Hepatocyte (in vitro differentiated cells): ENCODE results near the gene NPY2R. TPM values are rescaled to one million over a fixed set of nuclear protein-coding genes. Genes with fewer than 3 reads are reported as not detected.

ENCODE experiments used
- DNase-seq: peaks from one replicate; pipeline ENCODE4 v3.0.0-alpha.2; 2016; ENCODE audit warnings: low spot score
- H2AFZ ChIP-seq: fragments of 200-600 bp; sonication (generic); 2 replicates; pipeline ENCODE4 v1.6.0; 2016; ENCODE audit warnings: antibody characterized with exemption, mild to moderate bottlenecking
- H3K27ac ChIP-seq: fragments of 200-600 bp; sonication (generic); 2 replicates; pipeline ENCODE4 v1.5.1; 2016; ENCODE audit warnings: mild to moderate bottlenecking
- H3K27me3 ChIP-seq: fragments of 200-600 bp; sonication (generic); 2 replicates; pipeline ENCODE4 v1.6.1; 2016
- H3K36me3 ChIP-seq: fragments of 200-600 bp; sonication (generic); replicated peaks from 2 replicates; pipeline ENCODE4 v1.5.1; 2016; ENCODE audit warnings: low read depth; ENCODE audit not compliant: insufficient read depth
- H3K4me1 ChIP-seq: fragments of 200-600 bp; sonication (generic); 2 replicates; pipeline ENCODE4 v1.5.1; 2016; ENCODE audit warnings: mild to moderate bottlenecking, moderate library complexity; ENCODE audit not compliant: insufficient read depth
- H3K4me2 ChIP-seq: fragments of 200-600 bp; sonication (generic); 2 replicates; pipeline ENCODE4 v1.6.0; 2016
- H3K4me3 ChIP-seq: fragments of 200-600 bp; sonication (generic); 2 replicates; pipeline ENCODE4 v1.5.1; 2016; ENCODE audit warnings: mild to moderate bottlenecking
- H3K79me2 ChIP-seq: fragments of 200-600 bp; sonication (generic); 2 replicates; pipeline ENCODE4 v1.6.0; 2017; ENCODE audit warnings: mild to moderate bottlenecking
- H3K9me2 ChIP-seq: fragments of 200-600 bp; sonication (generic); replicated peaks from 2 replicates; pipeline ENCODE4 v1.6.0; 2017; ENCODE audit warnings: mild to moderate bottlenecking; ENCODE audit not compliant: insufficient read depth
- H3K9me3 ChIP-seq: fragments of 200-600 bp; sonication (generic); 2 replicates; pipeline ENCODE4 v1.5.1; 2016; ENCODE audit warnings: low read depth, mild to moderate bottlenecking
- H4K20me1 ChIP-seq: fragments of 200-600 bp; sonication (generic); 2 replicates; pipeline ENCODE4 v1.6.0; 2016; ENCODE audit warnings: mild to moderate bottlenecking; ENCODE audit not compliant: insufficient read depth, poor library complexity, severe bottlenecking
- CTCF ChIP-seq: fragments of 200-600 bp; sonication (generic); IDR thresholded peaks from 2 replicates; pipeline ENCODE4 v1.5.1; 2016; ENCODE audit warnings: antibody characterized with exemption, mild to moderate bottlenecking; ENCODE audit not compliant: poor library complexity
- EZH2 ChIP-seq: fragments of 200-600 bp; sonication (generic); IDR thresholded peaks from 2 replicates; pipeline ENCODE4 v1.6.1; 2016; ENCODE audit warnings: antibody characterized with exemption, mild to moderate bottlenecking, borderline replicate concordance
- EZH2phosphoT487 ChIP-seq: fragments of 200-600 bp; sonication (generic); IDR thresholded peaks from one replicate; pipeline ENCODE4 v1.6.1; 2018; ENCODE audit warnings: antibody characterized with exemption, mild to moderate bottlenecking, low read depth, moderate library complexity; ENCODE audit not compliant: unreplicated experiment, severe bottlenecking
- WGBS: methylation state at CpG from one replicate; pipeline ENCODE4 v1.1.6; 2016; ENCODE audit warnings: low lambda C conversion rate; ENCODE audit errors: missing lambda C conversion rate; 5-methylcytosine and 5-hydroxymethylcytosine counted together
- polyA plus RNA-seq: library from polyadenylated mRNA; unstranded; fragments of >200 nt; fragmentation: Nextera tagmentation; extraction: Ambion mirVana; gene quantifications from 2 replicates; pipeline ENCODE4 v1.2.1, GENCODE V29; 2016
- total RNA-seq: library from RNA; depleted of rRNA; stranded (reverse); fragments of >200 nt; gene quantifications from 2 replicates; pipeline ENCODE4 v1.2.3, GENCODE V29; 2014

The NPY2R gene
- total and polyA plus RNA-seq, 2 experiments from 2014 or later = 1.1 to 1.9 TPM

- TF ChIP-seq EZH2phosphoT487 = no peak
- TF ChIP-seq EZH2 = no peak
- TF ChIP-seq CTCF = no peak
- Histone ChIP-seq H4K20me1 (no peaks in the 10 kb centered on the region), H3K79me2 (no peaks in the 10 kb centered on the region), H3K27me3 (no peaks in the 10 kb centered on the region), H3K4me2 (no peak overlapping the region), H3K4me3 (no peak overlapping the region), H2AFZ (no peak overlapping the region), H3K36me3 (no peaks in the 10 kb centered on the region), H3K9me2 (no peaks in the 10 kb centered on the region), H3K9me3 (no peaks in the 10 kb centered on the region), H3K27ac (no peak overlapping the region), H3K4me1 (no peaks in the 10 kb centered on the region)
- WGBS = 80% methylated on average over 9 of the region's 9 CpGs
- no peak for DNase-seq
Observed at GRCh38 chr4:155248002-155248896, 39.8 kb downstream of the NPY2R start.

GRCh38 chr4:155249016-155249566 lies 40.7 kb downstream of the NPY2R start:
- H3K36me3 ChIP-seq = no peaks in the 10 kb centered on the region
- TF ChIP-seq EZH2phosphoT487 = no peak
- TF ChIP-seq CTCF = no peak
- no peak for TF ChIP-seq EZH2
- no peaks in the 10 kb centered on the region for H3K79me2 ChIP-seq
- H3K4me2 ChIP-seq = no peak overlapping the region
- H3K9me3 ChIP-seq = no peaks in the 10 kb centered on the region
- WGBS = 53% methylated on average over 8 of the region's 8 CpGs
- H3K4me3 ChIP-seq = no peak overlapping the region
- no peak overlapping the region for H2AFZ ChIP-seq
- no peak overlapping the region for H3K27ac ChIP-seq
- no peaks in the 10 kb centered on the region for H3K9me2 ChIP-seq
- no peaks in the 10 kb centered on the region for H4K20me1 ChIP-seq
- H3K27me3 ChIP-seq = peaks cover 2% of the 10 kb centered on the region
- DNase-seq = no peak
- H3K4me1 ChIP-seq = no peaks in the 10 kb centered on the region

GRCh38 chr4:155252327-155252726 lies 43.9 kb downstream of the NPY2R start:
- H3K36me3 ChIP-seq = no peaks in the 10 kb centered on the region
- no peak for DNase-seq
- H3K9me3 ChIP-seq = no peaks in the 10 kb centered on the region

More at GRCh38 chr4:155252327-155252726, 43.9 kb downstream of the NPY2R start:
- 59% methylated on average over 1 of the region's 1 CpG for WGBS
- TF ChIP-seq EZH2 (no peak), EZH2phosphoT487 (no peak), CTCF (no peak)
- Histone ChIP-seq H4K20me1 (no peaks in the 10 kb centered on the region), H3K79me2 (no peaks in the 10 kb centered on the region), H3K4me1 (no peaks in the 10 kb centered on the region), H2AFZ (no peak overlapping the region), H3K27ac (no peak overlapping the region), H3K9me2 (no peaks in the 10 kb centered on the region), H3K27me3 (peaks cover 2% of the 10 kb centered on the region), H3K4me2 (no peak overlapping the region), H3K4me3 (no peak overlapping the region)
